Measurements from ENCODE around the gene ATP2B1. TPM values are rescaled to one million over a fixed set of nuclear protein-coding genes. Genes with fewer than 3 reads are reported as not detected.

Gene ATP2B1
- total RNA-seq, 1 donor, result 56.8 TPM

DNA sequence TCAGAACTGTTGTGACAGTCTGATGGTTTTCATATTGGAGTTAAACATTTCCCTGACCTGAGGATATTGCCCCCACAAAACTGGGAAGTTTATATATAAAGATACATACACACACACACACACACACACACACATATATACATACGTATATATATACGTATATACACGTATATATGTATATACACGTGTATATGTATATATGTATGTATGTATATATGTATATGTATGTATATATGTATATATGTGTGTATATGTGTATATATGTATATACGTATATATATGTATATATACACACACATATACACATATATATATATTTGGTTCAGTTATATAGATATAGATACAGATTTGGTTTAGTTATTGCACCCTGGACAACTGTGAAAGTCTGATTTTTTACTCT, 65.7 kb downstream of the ATP2B1 start:
- DNase-seq (ENCODE audit: low read depth), result no peak
- TF ChIP-seq, protein P1, sequence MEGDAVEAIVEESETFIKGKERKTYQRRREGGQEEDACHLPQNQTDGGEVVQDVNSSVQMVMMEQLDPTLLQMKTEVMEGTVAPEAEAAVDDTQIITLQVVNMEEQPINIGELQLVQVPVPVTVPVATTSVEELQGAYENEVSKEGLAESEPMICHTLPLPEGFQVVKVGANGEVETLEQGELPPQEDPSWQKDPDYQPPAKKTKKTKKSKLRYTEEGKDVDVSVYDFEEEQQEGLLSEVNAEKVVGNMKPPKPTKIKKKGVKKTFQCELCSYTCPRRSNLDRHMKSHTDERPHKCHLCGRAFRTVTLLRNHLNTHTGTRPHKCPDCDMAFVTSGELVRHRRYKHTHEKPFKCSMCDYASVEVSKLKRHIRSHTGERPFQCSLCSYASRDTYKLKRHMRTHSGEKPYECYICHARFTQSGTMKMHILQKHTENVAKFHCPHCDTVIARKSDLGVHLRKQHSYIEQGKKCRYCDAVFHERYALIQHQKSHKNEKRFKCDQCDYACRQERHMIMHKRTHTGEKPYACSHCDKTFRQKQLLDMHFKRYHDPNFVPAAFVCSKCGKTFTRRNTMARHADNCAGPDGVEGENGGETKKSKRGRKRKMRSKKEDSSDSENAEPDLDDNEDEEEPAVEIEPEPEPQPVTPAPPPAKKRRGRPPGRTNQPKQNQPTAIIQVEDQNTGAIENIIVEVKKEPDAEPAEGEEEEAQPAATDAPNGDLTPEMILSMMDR (IDR thresholded peaks at IDR 0.05; ENCODE audit: insufficient read depth, low read length), result no peak
- no peak overlapping the region for H3K4me3 ChIP-seq (ENCODE audit: low read depth, low read length)

DNA sequence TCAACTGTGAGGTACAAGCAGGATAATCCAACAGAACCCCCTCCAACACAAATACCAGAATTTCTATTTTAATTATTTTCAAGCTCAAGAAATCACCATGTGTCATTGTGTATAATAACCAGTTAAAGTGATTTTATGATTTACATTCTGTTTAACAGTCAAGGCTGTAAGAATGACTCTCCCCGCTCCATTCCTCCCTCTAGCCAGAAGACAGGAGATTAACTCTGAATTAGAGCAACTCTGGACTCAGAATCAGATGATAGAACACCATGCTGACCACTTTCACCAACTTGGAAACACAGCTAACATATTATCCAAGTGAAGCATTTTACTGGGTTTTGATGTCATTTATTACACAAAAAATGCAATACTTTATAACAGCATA, 71.9 kb downstream of the ATP2B1 start:
- H3K4me3 ChIP-seq (ENCODE audit: low read depth, low read length), result no peak overlapping the region
- DNase-seq (ENCODE audit: low read depth), result no peak
- TF ChIP-seq, protein P1 (IDR thresholded peaks at IDR 0.05; ENCODE audit: insufficient read depth, low read length), result no peak

DNA sequence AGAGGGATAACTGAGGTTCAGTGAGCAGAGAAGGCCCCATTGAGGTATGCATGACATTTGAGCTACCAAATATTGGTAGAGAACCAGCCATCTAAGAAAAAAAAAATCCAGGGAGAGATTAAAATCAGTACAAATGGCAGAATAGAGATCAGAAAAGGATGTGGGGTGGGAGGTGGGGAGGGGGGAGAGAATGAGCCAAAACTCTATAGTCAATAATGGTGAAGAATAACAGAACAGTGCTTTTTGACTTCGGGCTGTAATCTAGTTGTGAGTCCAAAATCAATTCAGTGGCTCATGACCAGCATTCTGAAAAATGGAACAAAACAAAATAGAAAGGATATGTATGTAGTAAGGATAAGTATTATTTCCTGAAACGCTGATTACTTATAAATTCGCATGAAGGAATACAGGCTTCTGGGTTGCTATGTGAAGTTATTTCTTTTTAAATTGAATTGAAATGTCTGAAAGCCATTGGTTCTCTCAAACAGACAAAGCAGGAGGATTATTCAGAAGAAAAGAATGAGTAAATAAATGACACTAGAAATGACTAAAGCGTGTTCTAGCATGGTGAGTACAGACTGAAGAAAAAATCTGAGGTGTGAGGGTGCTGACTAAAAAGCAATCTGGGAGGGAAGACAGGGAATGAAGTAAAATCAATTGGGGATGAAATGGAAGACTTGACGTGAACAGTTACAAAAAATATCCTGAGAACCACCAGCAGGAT, 72.4 kb downstream of the ATP2B1 start:
- TF ChIP-seq, protein P1 (IDR thresholded peaks at IDR 0.05; ENCODE audit: insufficient read depth, low read length), result no peak
- DNase-seq (ENCODE audit: low read depth), result no peak
- no peak overlapping the region for H3K4me3 ChIP-seq (ENCODE audit: low read depth, low read length)

DNA sequence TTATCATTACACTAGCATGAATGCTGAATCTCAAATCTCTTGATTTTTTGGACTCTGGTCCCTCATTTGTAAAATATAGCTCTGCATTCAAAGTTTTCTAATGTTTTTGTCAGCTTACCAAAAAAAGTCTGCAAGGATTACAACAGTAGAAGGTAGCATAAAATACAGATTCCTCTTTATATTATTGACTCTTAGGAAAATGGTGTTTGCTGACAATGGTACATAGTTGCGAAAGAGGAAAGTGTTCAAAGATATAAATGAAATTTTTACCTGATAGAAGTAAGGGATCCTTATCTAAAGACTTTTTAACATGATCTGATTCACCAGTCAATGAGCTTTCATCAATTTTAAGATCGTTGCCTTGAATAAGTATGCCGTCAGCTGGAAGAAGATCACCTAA, 74.1 kb downstream of the ATP2B1 start:
- DNase-seq (ENCODE audit: low read depth), result no peak
- TF ChIP-seq, protein P1 (IDR thresholded peaks at IDR 0.05; ENCODE audit: insufficient read depth, low read length), result no peak

DNA sequence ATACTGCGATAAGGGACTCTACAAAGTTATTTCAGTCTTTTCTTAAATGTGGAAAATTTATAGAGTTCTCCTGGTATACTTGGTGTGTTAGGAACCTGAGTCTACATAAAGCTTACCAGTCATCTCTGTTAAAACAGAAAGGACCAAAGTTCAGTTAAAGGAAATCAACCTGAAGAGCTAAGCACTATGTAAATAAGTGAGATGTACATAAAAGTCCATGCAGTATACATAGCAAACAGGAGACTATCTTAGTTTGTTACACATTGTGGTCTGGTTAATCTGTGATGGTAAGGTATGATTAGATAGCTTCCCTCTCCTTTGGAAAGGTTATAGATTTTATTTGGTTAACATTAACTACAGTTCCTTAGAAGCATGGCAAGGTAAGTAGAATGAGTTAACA, 75.9 kb downstream of the ATP2B1 start:
- DNase-seq (ENCODE audit: low read depth), result no peak
- H3K4me3 ChIP-seq (ENCODE audit: low read depth, low read length), result no peak overlapping the region
- TF ChIP-seq, protein P1 (IDR thresholded peaks at IDR 0.05; ENCODE audit: insufficient read depth, low read length), result no peak

More for the DNA sequence above, 74.1 kb downstream of the ATP2B1 start:
- no peak overlapping the region for H3K4me3 ChIP-seq (ENCODE audit: low read depth, low read length)

DNA sequence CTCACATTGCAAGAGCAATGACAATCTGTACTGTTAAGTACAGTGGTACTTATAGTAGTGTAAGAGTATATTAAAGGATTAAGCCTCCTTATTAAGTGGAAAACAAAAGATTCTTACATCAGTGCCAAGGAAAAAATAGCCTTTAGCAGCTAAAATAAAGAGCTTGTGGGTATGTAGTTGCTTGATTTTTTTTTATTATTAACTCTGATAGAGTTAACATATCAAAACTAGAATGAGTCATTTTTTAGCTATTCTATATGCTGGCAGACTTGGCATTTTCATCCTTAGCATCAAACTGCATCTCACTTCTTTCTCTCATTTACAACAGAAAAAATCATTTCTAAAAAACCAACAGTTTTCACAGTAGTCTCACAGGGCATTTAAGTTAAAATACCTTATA, 86.5 kb downstream of the ATP2B1 start:
- H3K4me3 ChIP-seq (ENCODE audit: low read depth, low read length), result no peak overlapping the region
- peak; percentile 13 for DNase-seq (ENCODE audit: low read depth)
- TF ChIP-seq, protein P1 (IDR thresholded peaks at IDR 0.05; ENCODE audit: insufficient read depth, low read length), result no peak

DNA sequence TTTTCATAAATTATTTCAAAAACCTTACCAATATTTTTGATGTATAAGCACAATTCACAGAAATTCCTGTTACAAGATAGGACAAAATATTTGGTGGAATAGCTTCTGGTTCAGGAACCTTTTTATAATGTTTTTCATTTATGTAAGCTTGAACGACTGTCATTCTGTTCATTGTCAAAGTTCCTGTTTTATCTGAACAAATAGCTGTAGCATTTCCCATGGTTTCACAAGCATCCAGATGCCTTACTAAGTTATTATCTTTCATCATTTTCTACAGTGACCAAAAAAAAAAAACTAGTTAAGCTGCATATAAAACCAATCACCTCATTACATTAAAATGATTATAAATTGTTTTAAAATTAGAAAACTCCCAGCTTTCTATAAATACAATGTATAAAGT, 87.1 kb downstream of the ATP2B1 start:
- H3K4me3 ChIP-seq (ENCODE audit: low read depth, low read length), result no peak overlapping the region
- peak; percentile 37 for DNase-seq (ENCODE audit: low read depth)
- TF ChIP-seq, protein P1 (IDR thresholded peaks at IDR 0.05; ENCODE audit: insufficient read depth, low read length), result no peak
